BJ (cell line): ENCODE data around the gene LCE2B. TPM values are rescaled to one million over a fixed set of nuclear protein-coding genes. Genes with fewer than 3 reads are reported as not detected.
"Not testable (repeated sequence)": the region's sequence is repeated elsewhere in the genome, so short reads cannot be mapped to it uniquely, and the experiment has no call there.

Experiments
- CTCF ChIA-PET: fragments of 350-600 bp; formaldehyde crosslinking; extraction: SDS; loops from one replicate; lab custom pipeline; 2021; ENCODE audit warnings: antibody characterized with exemption, inconsistent platforms; lab: Yijun Ruan, JAX
- POLR2A ChIA-PET: fragments of 300-600 bp; sonication (Branson Sonifier 250); formaldehyde crosslinking; extraction: SDS; loops from one replicate; lab custom pipeline; 2021; ENCODE audit warnings: antibody characterized with exemption; lab: Charles Lee
- DNase-seq: peaks from one replicate; pipeline ENCODE4 v3.0.0-alpha.2; 2011; ENCODE audit warnings: low read depth
- H3K27me3 ChIP-seq: 2 replicates; pipeline ENCODE4 v1.6.0; 2011; ENCODE audit warnings: low read length; ENCODE audit not compliant: control insufficient read depth, insufficient read depth
- H3K36me3 ChIP-seq: 2 replicates; pipeline ENCODE4 v1.5.1; 2011; ENCODE audit warnings: low read length; ENCODE audit not compliant: control insufficient read depth, insufficient read depth
- H3K4me3 ChIP-seq: 2 replicates; pipeline ENCODE4 v1.5.1; 2011; ENCODE audit warnings: low read depth, mild to moderate bottlenecking, control low read depth, low read length
- polyA minus RNA-seq: library from RNA; depleted of rRNA, polyadenylated mRNA; stranded (reverse); fragments of >200 nt; gene quantifications from 2 replicates; pipeline ENCODE4 v1.2.3, GENCODE V29; 2011; rRNA and poly(A)+ RNA removed
- polyA plus RNA-seq: library from polyadenylated mRNA; depleted of rRNA; stranded (reverse); fragments of >200 nt; gene quantifications from 2 replicates; pipeline ENCODE4 v1.2.3, GENCODE V29; 2011; rRNA removed
- TF ChIP-seq, protein P1 (sequence below): IDR thresholded peaks from 2 replicates; pipeline ENCODE4 v1.5.1; 2011; ENCODE audit warnings: low read depth, mild to moderate bottlenecking, control low read depth, inconsistent platforms, low read length, moderate library complexity; ENCODE audit not compliant: insufficient read depth

Gene LCE2B, protein sequence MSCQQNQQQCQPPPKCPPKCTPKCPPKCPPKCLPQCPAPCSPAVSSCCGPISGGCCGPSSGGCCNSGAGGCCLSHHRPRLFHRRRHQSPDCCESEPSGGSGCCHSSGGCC
- polyA plus RNA-seq (not detected in 2 replicates), polyA minus RNA-seq (not detected in 2 replicates)

DNA sequence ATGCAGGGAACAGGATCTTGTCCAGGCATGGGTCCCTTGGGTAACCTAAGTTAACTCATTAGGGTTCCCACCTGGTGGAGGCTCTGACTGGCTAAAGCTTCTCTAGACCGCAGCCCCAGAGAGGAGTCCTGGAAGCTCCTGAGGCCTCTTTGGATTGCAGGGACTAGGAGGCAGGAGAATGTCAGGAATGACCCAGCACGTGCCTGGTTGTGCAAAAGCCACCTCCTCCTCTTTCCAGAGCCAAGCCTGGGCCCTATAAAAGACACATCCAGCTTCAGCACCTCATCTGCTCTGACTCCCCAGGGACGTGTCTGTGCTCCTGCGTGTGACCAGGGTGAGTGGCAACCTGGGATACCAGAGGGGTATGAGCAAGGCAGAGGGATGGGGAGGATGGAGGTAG lies at the start of gene LCE2B:
Gene LCE2B (plus strand): TSS at position 301 of the 400 bp plus-strand sequence. CDS start 721 bp downstream, outside the sequence.
- H3K27me3 ChIP-seq, H3K36me3 ChIP-seq, H3K4me3 ChIP-seq, POLR2A ChIA-PET, CTCF ChIA-PET, DNase-seq: not testable (repeated sequence)

DNA sequence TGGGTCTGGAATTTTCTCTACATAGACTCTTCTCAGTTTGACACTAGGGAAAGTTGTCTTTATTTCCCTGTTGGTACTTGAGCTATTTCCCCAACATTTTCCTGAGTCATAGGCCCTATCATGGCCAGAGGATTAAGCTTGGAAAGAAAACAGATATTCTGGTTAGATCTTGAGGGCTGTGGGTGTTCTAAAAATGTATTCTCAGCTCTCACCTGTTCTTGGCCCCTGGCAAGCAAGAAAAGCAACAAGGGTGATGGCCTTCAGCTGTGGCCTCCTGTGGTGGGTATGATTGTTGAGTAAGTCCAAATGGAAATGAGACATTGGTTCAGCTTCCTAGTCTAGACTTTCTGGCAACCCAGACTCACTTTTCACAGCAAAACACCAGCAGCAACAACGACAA lies 45.6 kb upstream of the LCE2B start:
- no peak for DNase-seq
- POLR2A ChIA-PET = no interaction called here
- no peak overlapping the region for H3K4me3 ChIP-seq
- TF ChIP-seq, protein P1, sequence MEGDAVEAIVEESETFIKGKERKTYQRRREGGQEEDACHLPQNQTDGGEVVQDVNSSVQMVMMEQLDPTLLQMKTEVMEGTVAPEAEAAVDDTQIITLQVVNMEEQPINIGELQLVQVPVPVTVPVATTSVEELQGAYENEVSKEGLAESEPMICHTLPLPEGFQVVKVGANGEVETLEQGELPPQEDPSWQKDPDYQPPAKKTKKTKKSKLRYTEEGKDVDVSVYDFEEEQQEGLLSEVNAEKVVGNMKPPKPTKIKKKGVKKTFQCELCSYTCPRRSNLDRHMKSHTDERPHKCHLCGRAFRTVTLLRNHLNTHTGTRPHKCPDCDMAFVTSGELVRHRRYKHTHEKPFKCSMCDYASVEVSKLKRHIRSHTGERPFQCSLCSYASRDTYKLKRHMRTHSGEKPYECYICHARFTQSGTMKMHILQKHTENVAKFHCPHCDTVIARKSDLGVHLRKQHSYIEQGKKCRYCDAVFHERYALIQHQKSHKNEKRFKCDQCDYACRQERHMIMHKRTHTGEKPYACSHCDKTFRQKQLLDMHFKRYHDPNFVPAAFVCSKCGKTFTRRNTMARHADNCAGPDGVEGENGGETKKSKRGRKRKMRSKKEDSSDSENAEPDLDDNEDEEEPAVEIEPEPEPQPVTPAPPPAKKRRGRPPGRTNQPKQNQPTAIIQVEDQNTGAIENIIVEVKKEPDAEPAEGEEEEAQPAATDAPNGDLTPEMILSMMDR = no peak
- CTCF ChIA-PET = interaction anchor here (0.7 to 3.1 kb wide), 2 partner anchors 14 to 286 kb away, joined by 3 to 11 read pairs; no protein-coding TSS in a partner anchor
- no peaks in the 10 kb centered on the region for H3K27me3 ChIP-seq
- no peaks in the 10 kb centered on the region for H3K36me3 ChIP-seq

DNA sequence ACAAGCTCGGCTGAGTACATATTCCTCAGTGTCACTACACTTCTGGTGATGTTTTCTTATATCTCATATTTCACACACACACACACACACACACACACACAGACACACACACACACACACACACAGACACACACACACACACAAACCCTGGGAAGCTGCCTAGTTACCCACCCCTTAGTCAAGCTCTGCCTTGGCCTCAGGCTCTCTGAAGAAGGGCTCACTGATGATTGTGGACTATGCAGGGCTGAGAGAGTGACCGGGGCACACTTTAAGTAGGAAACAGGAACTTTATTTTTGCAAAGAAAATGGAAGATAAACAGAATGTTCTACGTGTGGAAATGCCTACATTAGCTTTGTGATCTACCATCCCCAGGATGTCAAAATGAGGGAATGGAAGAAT lies 42.0 kb upstream of the LCE2B start:
- H3K4me3 ChIP-seq = no peak overlapping the region
- POLR2A ChIA-PET = no interaction called here
- CTCF ChIA-PET = interaction anchor here (1.3 to 1.7 kb wide), 2 partner anchors 9 to 10 kb away, joined by 4 to 6 read pairs; no protein-coding TSS in a partner anchor
- TF ChIP-seq, protein P1 = no peak
- DNase-seq = no peak
- no peaks in the 10 kb centered on the region for H3K36me3 ChIP-seq
- H3K27me3 ChIP-seq = no peaks in the 10 kb centered on the region

DNA sequence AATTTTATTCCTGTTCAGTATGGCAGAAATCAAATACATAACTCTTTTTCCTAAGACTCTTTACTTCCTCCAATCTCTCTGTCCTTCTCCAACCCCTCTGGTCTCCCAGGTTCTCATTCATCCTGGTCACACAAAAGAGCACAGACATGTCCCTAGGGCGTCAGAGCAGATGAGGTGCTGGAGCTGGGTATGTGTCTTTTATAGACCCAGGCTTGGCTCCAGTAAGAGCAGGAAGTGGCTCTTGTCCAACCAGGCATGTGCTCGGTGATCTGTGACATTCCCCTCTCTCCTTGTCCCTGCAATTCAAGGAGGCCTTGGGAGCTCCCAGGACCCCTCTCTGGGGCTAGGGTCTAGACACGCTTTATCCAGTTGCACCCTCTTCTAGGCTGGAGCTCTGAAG lies 40.8 kb upstream of the LCE2B start:
- Histone ChIP-seq H3K36me3 (no peaks in the 10 kb centered on the region), H3K4me3 (no peak overlapping the region), H3K27me3 (no peaks in the 10 kb centered on the region)
- TF ChIP-seq, protein P1 = no peak
- POLR2A ChIA-PET = interaction anchor here (0.5 kb wide), 1 partner anchor 9 kb away, joined by 3 read pairs; no protein-coding TSS in a partner anchor
- DNase-seq = no peak
- CTCF ChIA-PET = interaction anchor here (1.4 kb wide), 1 partner anchor 9 kb away, joined by 3 read pairs; no protein-coding TSS in a partner anchor

DNA sequence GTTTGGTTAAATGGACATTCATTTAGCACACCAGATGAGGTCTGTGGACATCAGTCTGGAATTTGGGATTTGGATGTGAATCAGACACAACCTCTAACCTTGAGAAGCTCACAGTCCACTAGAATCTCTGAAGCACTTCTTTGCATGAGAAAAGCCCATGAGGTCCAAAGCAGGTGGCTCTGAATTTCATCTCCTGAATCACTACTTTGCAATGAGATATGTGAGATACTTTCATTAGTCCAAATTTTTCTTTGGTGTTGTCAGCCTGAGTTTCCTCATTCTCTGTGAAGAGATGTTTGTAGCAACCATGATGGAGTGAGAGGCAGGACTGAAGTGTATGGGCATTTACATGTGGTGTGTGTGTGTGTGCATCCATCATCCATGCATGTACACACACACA lies 39.3 kb upstream of the LCE2B start:
- Histone ChIP-seq H3K4me3 (no peak overlapping the region), H3K27me3 (no peaks in the 10 kb centered on the region), H3K36me3 (no peaks in the 10 kb centered on the region)
- DNase-seq = no peak
- POLR2A ChIA-PET = no interaction called here
- TF ChIP-seq, protein P1 = no peak
- CTCF ChIA-PET = no interaction called here
